Frontal cortex (tissue), 4 donors: ENCODE results near the gene OR4C15. TPM values are rescaled to one million over a fixed set of nuclear protein-coding genes. Genes with fewer than 3 reads are reported as not detected.

ENCODE experiments used
- DNase-seq, 2 donors: peaks; one replicate each; pipeline ENCODE4 v3.0.0; 2012; ENCODE audit warnings: low spot score in 2 of 2
- FAIRE-seq: peaks from 2 replicates; lab custom pipeline; 2012; peaks lifted over from hg19 to GRCh38; lab: Jason Lieb, UNC
- total RNA-seq: library from RNA; depleted of rRNA; stranded (reverse); fragments of >200 nt; gene quantifications from one replicate; pipeline ENCODE4 v1.2.3, GENCODE V29; 2014
- donor health status: control.
- donor health status: control.
- donor health status: control.

The OR4C15 gene
- total RNA-seq: not detected

GRCh38 chr11:55554169-55554568 lies at the start of gene OR4C15:
OR4C15 (plus strand) TSS chr11:55554469; CDS start chr11:55554469, 0 bp downstream.
- FAIRE-seq (no peak), DNase-seq (no peak)

DNA sequence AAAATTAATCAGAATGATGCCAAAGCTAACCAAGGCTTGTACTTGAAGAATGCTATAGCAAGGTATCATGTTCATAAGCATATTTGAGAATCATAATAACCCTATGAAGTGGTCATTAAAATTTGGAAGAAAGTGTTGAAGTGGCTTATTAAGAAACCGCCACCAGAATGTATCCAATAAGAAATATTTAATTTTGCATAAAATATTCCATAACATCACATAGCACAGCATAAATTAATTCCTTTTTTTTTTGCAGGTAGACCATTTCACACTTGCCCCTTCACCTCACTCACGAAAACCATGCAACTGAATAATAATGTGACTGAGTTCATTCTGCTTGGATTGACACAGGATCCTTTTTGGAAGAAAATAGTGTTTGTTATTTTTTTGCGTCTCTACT lies 17.6 kb downstream of the OR4C15 start, which contains the start of gene OR4C16:
OR4C16 (plus strand) TSS at position 301 of the 400 bp plus-strand sequence; CDS start at position 301, 0 bp downstream.
- no peak for FAIRE-seq

GRCh38 chr11:55572548-55572947 lies 18.3 kb downstream of the OR4C15 start:
- DNase-seq (no peak), FAIRE-seq (no peak)

More for the DNA sequence above, 17.6 kb downstream of the OR4C15 start, which contains the start of gene OR4C16:
- DNase-seq: no peak

Other genes starting within 250 kb of the OR4C15 start
- not detected for gene OR4A16, start 211.3 kb upstream of the OR4C15 start, total RNA-seq
- gene OR4A15, start 186.5 kb upstream of the OR4C15 start, total RNA-seq: not detected
- not detected for gene OR4C16, start 17.7 kb downstream of the OR4C15 start, total RNA-seq
- not detected for gene OR4C11, start 53.2 kb downstream of the OR4C15 start, total RNA-seq
- not detected for gene OR4P4, start 80.6 kb downstream of the OR4C15 start, total RNA-seq
- not detected for gene OR4S2, start 93.9 kb downstream of the OR4C15 start, total RNA-seq
- not detected for gene OR4C6, start 107.7 kb downstream of the OR4C15 start, total RNA-seq
- gene OR5D13, start 219.0 kb downstream of the OR4C15 start, total RNA-seq: not detected
- gene OR5D14, start 241.1 kb downstream of the OR4C15 start, total RNA-seq: not detected